GM23338 (cell line): ENCODE results near the gene CD8A. TPM values are rescaled to one million over a fixed set of nuclear protein-coding genes. Genes with fewer than 3 reads are reported as not detected.
A peak's percentile ranks its signal among the peaks of the same experiment; 100 is the strongest.

Source experiments
- ATAC-seq: fragments of 200-7000 bp; cut with Tn5 transposase; 3 replicates; pipeline ENCODE4 v1.9.1; 2020
- DNase-seq: peaks from one replicate; pipeline ENCODE4 v3.0.0-alpha.2; 2015; ENCODE audit warnings: low spot score
- H2AFZ ChIP-seq: fragments of 200-600 bp; sonication (generic); 2 replicates; pipeline ENCODE4 v1.8.0; 2016; ENCODE audit warnings: antibody characterized with exemption, mild to moderate bottlenecking, moderate library complexity
- H3F3A ChIP-seq: fragments of 200-600 bp; sonication (generic); replicated peaks from 2 replicates; pipeline ENCODE4 v1.8.0; 2017; ENCODE audit warnings: antibody characterized with exemption, mixed run types, low read depth
- H3K27ac ChIP-seq: fragments of 200-600 bp; sonication (generic); 2 replicates; pipeline ENCODE4 v1.6.1; 2016; ENCODE audit warnings: low read depth
- H3K27me3 ChIP-seq: fragments of 200-600 bp; sonication (generic); 2 replicates; pipeline ENCODE4 v1.8.0; 2016; ENCODE audit warnings: mild to moderate bottlenecking, mixed run types, moderate library complexity; ENCODE audit not compliant: insufficient read depth
- H3K36me3 ChIP-seq: fragments of 200-600 bp; sonication (generic); 2 replicates; pipeline ENCODE4 v1.8.0; 2016; ENCODE audit warnings: mild to moderate bottlenecking; ENCODE audit not compliant: insufficient read depth
- H3K4me1 ChIP-seq: fragments of 200-600 bp; sonication (generic); 2 replicates; pipeline ENCODE4 v1.8.0; 2016; ENCODE audit warnings: mild to moderate bottlenecking, moderate library complexity; ENCODE audit not compliant: insufficient read depth
- H3K4me2 ChIP-seq: fragments of 200-600 bp; sonication (generic); 2 replicates; pipeline ENCODE4 v1.7.1; 2017; ENCODE audit warnings: mixed run types
- H3K4me3 ChIP-seq: fragments of 200-600 bp; sonication (generic); 2 replicates; pipeline ENCODE4 v1.6.1; 2016; ENCODE audit warnings: mixed run types
- H3K79me2 ChIP-seq: fragments of 200-600 bp; sonication (generic); replicated peaks from 2 replicates; pipeline ENCODE4 v1.8.0; 2017; ENCODE audit warnings: mild to moderate bottlenecking; ENCODE audit not compliant: insufficient read depth
- H3K9me2 ChIP-seq: fragments of 200-600 bp; sonication (generic); 2 replicates; pipeline ENCODE4 v1.8.0; 2017; ENCODE audit not compliant: insufficient read depth
- H4K20me1 ChIP-seq: fragments of 200-600 bp; sonication (generic); replicated peaks from 2 replicates; pipeline ENCODE4 v1.8.0; 2017; ENCODE audit warnings: mild to moderate bottlenecking; ENCODE audit not compliant: insufficient read depth
- H3K27ac Mint-ChIP-seq: 2 replicates; pipeline ENCODE4 v1.8.0; 2020; ENCODE audit warnings: inconsistent platforms, mild to moderate bottlenecking, moderate library complexity, mixed read lengths
- H3K27me3 Mint-ChIP-seq: 3 replicates; pipeline ENCODE4 v1.8.0; 2022; ENCODE audit warnings: low read depth, mild to moderate bottlenecking, moderate library complexity, mixed read lengths, inconsistent platforms; ENCODE audit not compliant: insufficient read depth, poor library complexity
- H3K36me3 Mint-ChIP-seq: 3 replicates; pipeline ENCODE4 v1.8.0; 2021; ENCODE audit warnings: low read depth, mild to moderate bottlenecking, inconsistent platforms, moderate library complexity, mixed read lengths
- H3K4me1 Mint-ChIP-seq: 3 replicates; pipeline ENCODE4 v1.8.0; 2020; ENCODE audit warnings: mild to moderate bottlenecking, inconsistent platforms, mixed read lengths
- H3K4me3 Mint-ChIP-seq: 3 replicates; pipeline ENCODE4 v1.8.0; 2021; ENCODE audit warnings: moderate library complexity, mild to moderate bottlenecking, inconsistent platforms, mixed read lengths
- H3K9me3 Mint-ChIP-seq: 3 replicates; pipeline ENCODE4 v1.8.0; 2020; ENCODE audit warnings: moderate library complexity, mild to moderate bottlenecking, inconsistent platforms, mixed read lengths
- CREB1 ChIP-seq: fragments of 250-450 bp; sonication (Bioruptor Pico); IDR thresholded peaks from 2 replicates; pipeline ENCODE4 v1.5.0; 2020; ENCODE audit warnings: low read depth, mild to moderate bottlenecking, moderate library complexity
- CTCF ChIP-seq, 2 experiments: fragments of 200-600 bp in 1 of 2; sonication (generic) in 1 of 2; conservative IDR thresholded peaks; 2 replicates each; pipeline versions ENCODE4 v1.5.1 to v1.6.1; 2016 to 2017; ENCODE audit warnings: antibody characterized with exemption in 2 of 2, low read depth in 2 of 2, mild to moderate bottlenecking in 2 of 2, moderate library complexity in 1 of 2
- ETS1 ChIP-seq: IDR thresholded peaks from 2 replicates; pipeline ENCODE4 v1.6.1; 2016; ENCODE audit warnings: antibody characterized with exemption
- EZH2phosphoT487 ChIP-seq: fragments of 200-600 bp; sonication (generic); IDR thresholded peaks from one replicate; pipeline ENCODE4 v1.8.1; 2018; ENCODE audit warnings: antibody characterized with exemption; ENCODE audit not compliant: unreplicated experiment
- JUNB ChIP-seq: IDR thresholded peaks from one replicate; pipeline ENCODE4 v1.6.1; 2016; ENCODE audit warnings: antibody characterized with exemption; ENCODE audit not compliant: unreplicated experiment
- NANOG ChIP-seq: IDR thresholded peaks from 2 replicates; pipeline ENCODE4 v1.6.1; 2016; ENCODE audit warnings: antibody characterized with exemption, borderline replicate concordance
- POLR2AphosphoS5 ChIP-seq: IDR thresholded peaks from 2 replicates; pipeline ENCODE4 v1.6.1; 2016; ENCODE audit warnings: antibody characterized with exemption, low read depth
- REST ChIP-seq: IDR thresholded peaks from one replicate; pipeline ENCODE4 v1.6.1; 2018; ENCODE audit warnings: antibody characterized with exemption; ENCODE audit not compliant: unreplicated experiment
- STAT1 ChIP-seq: IDR thresholded peaks from one replicate; pipeline ENCODE4 v1.6.1; 2016; ENCODE audit warnings: antibody characterized with exemption; ENCODE audit not compliant: unreplicated experiment
- ZNF114 ChIP-seq: fragments of 250-450 bp; sonication (Bioruptor Pico); IDR thresholded peaks from 2 replicates; pipeline ENCODE4 v1.5.0; 2020; ENCODE audit warnings: mild to moderate bottlenecking, moderate library complexity
- ZNF331 ChIP-seq: fragments of 250-450 bp; sonication (Bioruptor Pico); IDR thresholded peaks from 2 replicates; pipeline ENCODE4 v1.5.0; 2020; ENCODE audit warnings: low read depth, mild to moderate bottlenecking, moderate library complexity
- polyA plus RNA-seq: library from polyadenylated mRNA; unstranded; fragments of >200 nt; fragmentation: Nextera tagmentation; extraction: Ambion mirVana; gene quantifications from 2 replicates; pipeline ENCODE4 v1.2.1, GENCODE V29; 2016
- total RNA-seq: library from RNA; depleted of rRNA; stranded (reverse); fragments of >200 nt; shearing (Covaris generic); gene quantifications from 2 replicates; pipeline ENCODE4 v1.2.3, GENCODE V29; 2014

The CD8A gene
- total and polyA plus RNA-seq, 2 experiments from 2014 or later: 0.19 to 0.24 TPM

GRCh38 chr2:86764661-86765309 lies 25.9 kb downstream of the CD8A start:
- Mint-ChIP-seq H3K4me1 (peaks cover 7% of the 10 kb centered on the region; the same call in 2 of the 3 replicates), H3K36me3 (peaks cover 23% of the 10 kb centered on the region), H3K9me3 (no peaks in the 10 kb centered on the region), H3K27me3 (peaks cover 5% of the 10 kb centered on the region), H3K4me3 (no peak overlapping the region), H3K27ac (peak overlapping the region; percentile 40; the same call in 1 of the 2 replicates)
- Histone ChIP-seq H3K27me3 (no peaks in the 10 kb centered on the region), H3K4me2 (no peak overlapping the region), H3K79me2 (peaks cover 24% of the 10 kb centered on the region), H3K27ac (no peak overlapping the region), H3F3A (no peaks in the 10 kb centered on the region), H3K4me1 (no peaks in the 10 kb centered on the region), H4K20me1 (peaks cover 39% of the 10 kb centered on the region), H3K36me3 (peaks cover 11% of the 10 kb centered on the region), H3K4me3 (no peak overlapping the region), H2AFZ (no peak overlapping the region), H3K9me2 (no peaks in the 10 kb centered on the region)
- ATAC-seq (peak; percentile 67), DNase-seq (peak; percentile 75)
- peak; percentile 68 to 71 for TF ChIP-seq CTCF (conservative IDR thresholded peaks at IDR 0.05; ENCODE audit: low read depth in 2 of 2)
- TF ChIP-seq REST: no peak

GRCh38 chr2:86760371-86760770 lies 30.3 kb downstream of the CD8A start:
- ATAC-seq: no peak
- Histone ChIP-seq H2AFZ (no peak overlapping the region), H4K20me1 (peaks cover 36% of the 10 kb centered on the region), H3K4me1 (no peaks in the 10 kb centered on the region; the same call in 1 of the 2 replicates), H3K4me2 (no peak overlapping the region), H3K4me3 (no peak overlapping the region), H3K9me2 (no peaks in the 10 kb centered on the region), H3K36me3 (peaks cover 6% of the 10 kb centered on the region; the same call in 1 of the 2 replicates), H3K27ac (no peak overlapping the region), H3K79me2 (peaks cover 43% of the 10 kb centered on the region), H3K27me3 (no peaks in the 10 kb centered on the region), H3F3A (no peaks in the 10 kb centered on the region)
- Mint-ChIP-seq H3K4me3 (no peak overlapping the region), H3K4me1 (peaks cover 13% of the 10 kb centered on the region; the same call in 2 of the 3 replicates), H3K9me3 (no peaks in the 10 kb centered on the region), H3K27me3 (peaks cover 2% of the 10 kb centered on the region), H3K27ac (no peak overlapping the region), H3K36me3 (peaks cover 9% of the 10 kb centered on the region; the same call in 2 of the 3 replicates)
- no peak for DNase-seq
- TF ChIP-seq ZNF331 (CRISPR knock-in tag) (no peak), REST (no peak), EZH2phosphoT487 (no peak), ETS1 (no peak), ZNF114 (CRISPR knock-in tag) (no peak), CTCF (conservative IDR thresholded peaks at IDR 0.05; ENCODE audit: low read depth in 2 of 2) (no peak), STAT1 (no peak), NANOG (no peak), POLR2AphosphoS5 (no peak), CREB1 (CRISPR knock-in tag) (no peak), JUNB (no peak)
